ENCODE data around the gene CHRNA3. TPM values are rescaled to one million over a fixed set of nuclear protein-coding genes. Genes with fewer than 3 reads are reported as not detected.

Gene CHRNA3
- under 1 TPM; under 0.01 to 0.67 TPM for total RNA-seq

GRCh38 chr15:78620527-78621421, at the start of gene CHRNA3:
Gene CHRNA3 (minus strand): TSS chr15:78620996. CDS start chr15:78620794, 202 bp downstream.

GRCh38 chr15:78641102-78641748, 20.4 kb upstream of the CHRNA3 start, which contains the start of gene CHRNB4:
Gene CHRNB4 (minus strand): TSS chr15:78641210. CDS start chr15:78641133, 77 bp downstream.

GRCh38 chr15:78565097-78565950, 55.5 kb downstream of the CHRNA3 start, which contains the start of gene CHRNA5:
Gene CHRNA5 (plus strand): TSS chr15:78565520. CDS start chr15:78565720, 200 bp downstream.

Small RNAs within 50 kb of the gene (small RNA-seq; reads per million reads assigned to genes)
- gene AC067863.2, result 0 reads per million in 2 donors

Other genes with a start within 250 kb of the CHRNA3 start
- 10 to 100 TPM; 25.1 to 31.3 TPM for gene IREB2, start 182.8 kb downstream of the CHRNA3 start, total RNA-seq
- gene HYKK, start 113.4 kb downstream of the CHRNA3 start, total RNA-seq, result 1 to 10 TPM; 3.7 to 7.9 TPM
- gene PSMA4, start 80.6 kb downstream of the CHRNA3 start, total RNA-seq, result 100 to 1,000 TPM; 196 to 265 TPM
- 10 to 100 TPM in 1 of 2 donors, 1 to 10 TPM in 1; 3.8 to 12.7 TPM for gene CHRNA5, start 55.5 kb downstream of the CHRNA3 start, total RNA-seq
- under 1 TPM in 1 of 2 donors, not detected in 1; 0.69 TPM for gene CHRNB4, start 20.2 kb upstream of the CHRNA3 start, total RNA-seq
- gene ADAMTS7, start 190.5 kb upstream of the CHRNA3 start, total RNA-seq, result 1 to 10 TPM; 3.1 to 4.0 TPM